Pulmonary artery endothelial cell (primary cell): ENCODE measurements around the gene ZNF619. TPM values are rescaled to one million over a fixed set of nuclear protein-coding genes. Genes with fewer than 3 reads are reported as not detected.

ENCODE experiments used
- DNase-seq: peaks from one replicate; pipeline ENCODE4 v3.0.0-alpha.2; 2011; ENCODE audit warnings: low read depth, low spot score
- total RNA-seq: library from RNA; depleted of rRNA; stranded (reverse); fragments of >200 nt; gene quantifications from 2 replicates; pipeline ENCODE4 v1.2.3, GENCODE V29; 2014

Gene ZNF619
- total RNA-seq, 1 donor from 2014 or later, result 6.7 TPM

GRCh38 chr3:40465111-40465407 is 11.9 kb upstream of the ZNF619 start:
- DNase-seq, result no peak

GRCh38 chr3:40465456-40465855 is 11.5 kb upstream of the ZNF619 start:
- no peak for DNase-seq

- DNase-seq, result no peak
These were observed 8.9 kb upstream of the ZNF619 start for GRCh38 chr3:40468018-40468417.

GRCh38 chr3:40470701-40471100 is 6.2 kb upstream of the ZNF619 start:
- no peak for DNase-seq

- no peak for DNase-seq
These were observed 744 bp downstream of the ZNF619 start for GRCh38 chr3:40477666-40478065.

- DNase-seq, result no peak
These were observed 10.2 kb downstream of the ZNF619 start for GRCh38 chr3:40487172-40487571.

- no peak for DNase-seq
These were observed 14.0 kb downstream of the ZNF619 start for GRCh38 chr3:40490916-40491315.

- DNase-seq, result no peak
These were observed 17.8 kb downstream of the ZNF619 start for GRCh38 chr3:40494698-40495097.

GRCh38 chr3:40497288-40497687 is 20.4 kb downstream of the ZNF619 start:
- DNase-seq, result no peak

GRCh38 chr3:40499952-40500351 is 23.0 kb downstream of the ZNF619 start:
- DNase-seq, result no peak

- DNase-seq, result no peak
These were observed 25.1 kb downstream of the ZNF619 start for GRCh38 chr3:40502034-40502433.

GRCh38 chr3:40504636-40505430 is 27.9 kb downstream of the ZNF619 start:
- DNase-seq, result peak; percentile 97

GRCh38 chr3:40505599-40506462 is 28.9 kb downstream of the ZNF619 start, which contains the start of gene ZNF620:
TSS of gene ZNF620 (plus strand) at chr3:40506039. CDS start at chr3:40506353, 314 bp downstream.
- DNase-seq, result peak; percentile 46

- DNase-seq, result no peak
These were observed 34.3 kb downstream of the ZNF619 start for GRCh38 chr3:40511031-40511718.

GRCh38 chr3:40516201-40516600 is 39.3 kb downstream of the ZNF619 start:
- DNase-seq, result no peak

GRCh38 chr3:40518067-40518466 is 41.1 kb downstream of the ZNF619 start:
- no peak for DNase-seq

GRCh38 chr3:40518848-40519247 is 41.9 kb downstream of the ZNF619 start:
- DNase-seq, result no peak

- DNase-seq, result no peak
These were observed 44.3 kb downstream of the ZNF619 start for GRCh38 chr3:40521254-40521653.

GRCh38 chr3:40523781-40524180 is 46.9 kb downstream of the ZNF619 start:
- no peak for DNase-seq

GRCh38 chr3:40524222-40524567 is 47.3 kb downstream of the ZNF619 start:
- no peak for DNase-seq

- peak; percentile 50 for DNase-seq
These were observed 47.8 kb downstream of the ZNF619 start, which contains the start of gene ZNF621 for GRCh38 chr3:40524568-40525285. TSS of gene ZNF621 (plus strand) at chr3:40524960. CDS start at chr3:40525841, 881 bp downstream.
